GDM1 (cell line): ENCODE measurements around the gene OR9A2.
"Not testable (repeated sequence)": the region's sequence is repeated elsewhere in the genome, so short reads cannot be mapped to it uniquely, and the experiment has no call there.

Experiments
- DNase-seq: peaks from one replicate; lab custom pipeline; 2025; lab: John Stamatoyannopoulos, UW

OR9A2 gene

GRCh38 chr7:143018931-143019330 lies 8.0 kb downstream of the OR9A2 start:
- no peak for DNase-seq

- no peak for DNase-seq
These were observed 9.9 kb downstream of the OR9A2 start for GRCh38 chr7:143016996-143017395.

GRCh38 chr7:143015926-143016490 lies 10.9 kb downstream of the OR9A2 start:
- DNase-seq = no peak

GRCh38 chr7:143015084-143015483 lies 11.8 kb downstream of the OR9A2 start:
- DNase-seq = no peak

- no peak for DNase-seq
These were observed 13.0 kb downstream of the OR9A2 start for GRCh38 chr7:143013893-143014292.

- no peak for DNase-seq
These were observed 13.5 kb downstream of the OR9A2 start for GRCh38 chr7:143013473-143013872.

GRCh38 chr7:143012409-143012808 lies 14.5 kb downstream of the OR9A2 start:
- DNase-seq = no peak

- no peak for DNase-seq
These were observed 14.9 kb downstream of the OR9A2 start for GRCh38 chr7:143012001-143012400.

- DNase-seq = peak; percentile 48
These were observed 18.7 kb downstream of the OR9A2 start for GRCh38 chr7:143008007-143008901.

- DNase-seq = no peak
These were observed 21.2 kb downstream of the OR9A2 start for GRCh38 chr7:143005632-143006260.

- peak; percentile 33 for DNase-seq
These were observed 23.4 kb downstream of the OR9A2 start for GRCh38 chr7:143003393-143004051.

- no peak for DNase-seq
These were observed 24.0 kb downstream of the OR9A2 start for GRCh38 chr7:143002898-143003297.

- DNase-seq = peak; percentile 17
These were observed 24.8 kb downstream of the OR9A2 start for GRCh38 chr7:143002106-143002505.

- DNase-seq = no peak
These were observed 26.3 kb downstream of the OR9A2 start for GRCh38 chr7:143000648-143001047.

- DNase-seq = no peak
These were observed 27.1 kb downstream of the OR9A2 start for GRCh38 chr7:142999793-143000192.

GRCh38 chr7:142998966-142999365 lies 28.0 kb downstream of the OR9A2 start:
- no peak for DNase-seq

- no peak for DNase-seq
These were observed 29.4 kb downstream of the OR9A2 start for GRCh38 chr7:142997456-142997989.

- no peak for DNase-seq
These were observed 34.5 kb downstream of the OR9A2 start for GRCh38 chr7:142992427-142992826.

GRCh38 chr7:142984297-142984696 lies 42.6 kb downstream of the OR9A2 start:
- no peak for DNase-seq

- DNase-seq = no peak
These were observed 43.1 kb downstream of the OR9A2 start for GRCh38 chr7:142983825-142984224.

- not testable (repeated sequence) for DNase-seq
These were observed 48.5 kb downstream of the OR9A2 start for GRCh38 chr7:142978402-142978801.
